GM10266 (cell line): ENCODE measurements around the gene GUCY1A2.

ENCODE experiments used
- DNase-seq: peaks from one replicate; pipeline ENCODE4 v3.0.0; 2012; ENCODE audit errors: extremely low spot score
- CTCF ChIP-seq: IDR thresholded peaks from 2 replicates; pipeline ENCODE4 v1.5.1; 2012; ENCODE audit warnings: mild to moderate bottlenecking, low read depth; ENCODE audit not compliant: control insufficient read depth, insufficient read depth; ENCODE audit errors: missing control alignments

GUCY1A2 gene

GRCh38 chr11:106962995-106963394 is 55.3 kb downstream of the GUCY1A2 start:
- no peak for DNase-seq
- TF ChIP-seq CTCF = no peak

- no peak for TF ChIP-seq CTCF
- no peak for DNase-seq
Measured at GRCh38 chr11:106961518-106961917, 56.8 kb downstream of the GUCY1A2 start.

- DNase-seq = no peak
Measured at GRCh38 chr11:106961048-106961447, 57.2 kb downstream of the GUCY1A2 start.

GRCh38 chr11:106959800-106960199 is 58.5 kb downstream of the GUCY1A2 start:
- no peak for DNase-seq
- no peak for TF ChIP-seq CTCF

More at GRCh38 chr11:106961048-106961447, 57.2 kb downstream of the GUCY1A2 start:
- TF ChIP-seq CTCF = no peak

- no peak for TF ChIP-seq CTCF
- DNase-seq = no peak
Measured at GRCh38 chr11:106959386-106959785, 58.9 kb downstream of the GUCY1A2 start.

DNA sequence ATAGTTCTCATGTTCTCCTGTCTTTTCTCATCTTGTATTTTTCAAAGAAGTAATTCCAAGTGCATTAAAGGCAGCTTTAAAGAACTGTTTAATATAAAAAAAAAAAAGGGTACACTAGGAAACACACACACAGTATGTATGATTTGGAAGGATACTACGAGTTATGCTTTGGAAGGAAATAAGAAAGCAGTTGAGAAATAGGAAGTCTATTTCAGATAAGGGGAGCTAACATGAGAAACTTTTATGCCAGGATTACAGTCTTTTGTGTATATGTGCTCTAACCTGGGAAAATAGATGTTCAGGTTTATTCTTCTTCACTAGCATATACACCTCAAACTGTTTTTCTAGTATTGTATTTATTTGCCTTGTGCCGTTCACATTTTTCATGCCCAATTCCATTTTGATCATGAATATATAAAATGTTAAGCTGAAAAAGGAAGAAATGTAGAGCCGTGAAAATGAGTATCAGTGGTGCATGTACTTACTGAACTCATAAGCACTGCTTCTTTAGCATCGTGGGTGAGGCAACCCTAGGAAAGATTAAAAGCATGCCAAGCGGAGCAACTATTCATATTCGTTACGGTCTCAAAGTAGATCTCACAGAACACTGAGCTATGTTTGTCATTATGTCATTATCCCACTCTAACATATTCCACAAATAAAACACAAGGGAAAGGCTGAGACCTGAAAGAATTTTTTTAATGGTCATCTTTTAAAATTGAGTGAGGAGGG is 59.6 kb downstream of the GUCY1A2 start:
- DNase-seq = no peak
- TF ChIP-seq CTCF = no peak

DNA sequence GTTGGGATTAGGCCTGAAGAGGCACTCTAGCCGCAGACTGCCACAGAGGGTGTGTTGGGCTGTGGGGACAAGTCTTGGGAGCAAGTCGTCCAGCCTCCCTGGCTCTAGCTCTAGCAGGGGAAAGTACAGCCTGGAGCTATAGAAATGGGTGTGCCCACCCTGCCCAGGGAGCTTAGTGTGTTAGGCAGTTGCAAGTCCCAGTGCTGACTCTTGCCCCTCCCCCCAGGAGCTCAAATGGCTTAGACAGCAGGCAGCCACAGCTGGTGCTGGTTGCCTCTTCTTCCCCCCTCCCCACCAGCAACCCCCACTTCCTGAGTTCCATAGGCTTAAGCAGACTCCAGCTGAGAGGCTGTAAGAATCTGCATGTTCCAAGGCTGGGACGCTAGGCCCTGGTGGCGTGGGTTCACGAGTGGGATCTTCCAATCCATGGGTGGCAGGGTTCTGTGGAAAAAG is 61.2 kb downstream of the GUCY1A2 start:
- TF ChIP-seq CTCF = no peak
- no peak for DNase-seq
